Ishikawa (cell line): ENCODE results near the gene CDHR5.

Source experiments
- EGR1 ChIP-seq: IDR thresholded peaks from 2 replicates; pipeline ENCODE4 v1.6.1; 2012
- EP300 ChIP-seq: IDR thresholded peaks from 2 replicates; pipeline ENCODE4 v1.6.1; 2012; ENCODE audit warnings: borderline replicate concordance
- FOXM1 ChIP-seq: IDR thresholded peaks from 2 replicates; pipeline ENCODE4 v1.6.1; 2012; ENCODE audit warnings: low read depth, borderline replicate concordance
- MAX ChIP-seq: IDR thresholded peaks from 2 replicates; pipeline ENCODE4 v1.6.1; 2012
- NFIC ChIP-seq: IDR thresholded peaks from 2 replicates; pipeline ENCODE4 v1.6.1; 2012
- RAD21 ChIP-seq: IDR thresholded peaks from 2 replicates; pipeline ENCODE4 v1.6.1; 2012; ENCODE audit warnings: low read depth
- REST ChIP-seq: IDR thresholded peaks from 2 replicates; pipeline ENCODE4 v1.6.1; 2012; ENCODE audit warnings: low read depth, mild to moderate bottlenecking
- TAF1 ChIP-seq: IDR thresholded peaks from 2 replicates; pipeline ENCODE4 v1.6.1; 2012; ENCODE audit warnings: low read depth, mild to moderate bottlenecking
- TCF12 ChIP-seq: IDR thresholded peaks from 2 replicates; pipeline ENCODE4 v1.6.1; 2012; ENCODE audit warnings: low read depth
- TEAD4 ChIP-seq: IDR thresholded peaks from 2 replicates; pipeline ENCODE4 v1.6.1; 2012
- USF1 ChIP-seq: IDR thresholded peaks from 2 replicates; pipeline ENCODE4 v1.6.1; 2012
- ZBTB7A ChIP-seq: IDR thresholded peaks from 2 replicates; pipeline ENCODE4 v1.6.1; 2012; ENCODE audit warnings: low read depth

GRCh38 chr11:612961-613300 lies 11.8 kb downstream of the CDHR5 start:
- TF ChIP-seq EGR1: no peak
- TF ChIP-seq ZBTB7A: no peak
- TF ChIP-seq NFIC: no peak
- no peak for TF ChIP-seq USF1
- no peak for TF ChIP-seq EP300
- no peak for TF ChIP-seq REST
- TF ChIP-seq MAX: peak; percentile 58; the same call in 1 of the 2 replicates
- no peak for TF ChIP-seq TAF1
- TF ChIP-seq FOXM1: no peak
- TF ChIP-seq RAD21: no peak
- TF ChIP-seq TCF12: no peak; the same call in 1 of the 2 replicates
- no peak for TF ChIP-seq TEAD4
